ENCODE measurements around the gene KIF21B.
"Not testable (repeated sequence)": the region's sequence is repeated elsewhere in the genome, so short reads cannot be mapped to it uniquely, and the experiment has no call there.

KIF21B gene

GRCh38 chr1:200931776-200932175 is 91.7 kb downstream of the KIF21B start:
- DNase-seq, result no peak

DNA sequence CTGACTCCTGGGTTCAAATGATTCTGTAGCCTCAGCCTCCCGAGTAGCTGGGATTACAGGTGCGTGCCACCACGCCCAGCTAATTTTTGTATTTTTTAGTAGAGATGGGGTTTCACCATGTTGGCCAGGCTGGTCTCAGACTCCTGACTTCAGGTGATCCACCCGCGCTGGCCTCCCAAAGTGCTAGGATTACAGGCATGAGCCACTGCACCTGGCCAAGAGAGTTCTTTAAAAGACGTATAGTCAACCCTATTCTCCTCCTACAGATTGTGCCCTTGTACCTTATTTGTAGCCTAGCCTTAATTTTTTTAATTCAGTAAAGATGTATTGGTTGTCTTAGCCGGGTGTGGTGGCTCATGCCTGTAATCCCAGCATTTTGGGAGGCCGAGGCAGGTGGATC is 93.2 kb downstream of the KIF21B start:
- DNase-seq, result not testable (repeated sequence)

GRCh38 chr1:200929530-200930278 is 93.8 kb downstream of the KIF21B start:
- no peak for DNase-seq

GRCh38 chr1:200925831-200926230 is 97.7 kb downstream of the KIF21B start:
- no peak for DNase-seq

DNA sequence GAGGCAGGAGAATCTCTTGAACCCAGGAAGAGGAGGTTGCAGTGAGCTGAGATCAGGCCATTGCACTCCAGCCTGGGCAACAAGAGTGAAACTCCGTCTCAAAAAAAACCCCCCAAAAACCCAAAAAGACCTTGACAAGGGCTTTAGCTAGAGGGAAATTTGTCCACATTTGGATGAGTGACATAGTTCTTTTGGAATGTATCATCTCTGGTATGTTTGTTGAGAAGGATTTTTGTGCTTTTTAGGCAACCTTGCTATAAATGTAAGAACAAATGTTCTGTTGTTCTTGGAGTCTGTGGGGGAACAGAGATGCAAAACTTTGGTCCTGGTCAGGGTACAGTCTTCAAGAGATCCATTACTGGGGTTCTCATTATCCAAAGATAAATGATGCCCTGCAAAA is 99.9 kb downstream of the KIF21B start:
- DNase-seq, result no peak

DNA sequence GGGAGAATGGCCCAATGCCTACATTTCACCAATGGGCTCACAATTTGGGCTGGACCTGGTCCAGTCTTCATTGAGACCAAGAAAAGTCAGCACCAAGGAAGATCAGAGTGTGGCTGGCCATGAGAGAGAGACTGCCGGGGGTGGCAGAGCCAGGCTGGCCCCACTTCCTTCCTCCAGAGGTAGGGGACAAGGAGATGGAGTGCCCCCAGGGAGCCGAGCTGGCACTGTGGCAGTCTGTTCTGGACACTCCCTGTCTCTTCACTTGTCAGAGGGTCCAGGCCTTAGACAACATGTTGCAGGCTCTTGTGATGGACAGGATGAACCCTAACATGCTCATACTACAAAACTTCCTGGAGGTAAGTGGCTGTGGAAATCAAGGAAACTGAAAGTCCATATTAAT is 101.1 kb downstream of the KIF21B start:
- DNase-seq, result no peak

GRCh38 chr1:200921571-200922110 is 101.9 kb downstream of the KIF21B start:
- DNase-seq, result no peak
